ENCODE measurements around the gene TBC1D22A.

GRCh38 chr22:47188261-47189055 is 426.0 kb downstream of the TBC1D22A start:
- no peak for TF ChIP-seq CTCF (conservative IDR thresholded peaks at IDR 0.05; ENCODE audit: low read length)
- TF ChIP-seq EZH2phosphoT487 (IDR thresholded peaks at IDR 0.05; ENCODE audit: borderline replicate concordance, low read depth, low read length): no peak

All from OCI-LY7 (cell line).